NCI-H1930 (cell line): ENCODE data around the gene OR10X1.

Experiments
- DNase-seq, 2 experiments: peaks; one replicate each; lab custom pipeline; 2025; lab: John Stamatoyannopoulos, UW

The OR10X1 gene, protein sequence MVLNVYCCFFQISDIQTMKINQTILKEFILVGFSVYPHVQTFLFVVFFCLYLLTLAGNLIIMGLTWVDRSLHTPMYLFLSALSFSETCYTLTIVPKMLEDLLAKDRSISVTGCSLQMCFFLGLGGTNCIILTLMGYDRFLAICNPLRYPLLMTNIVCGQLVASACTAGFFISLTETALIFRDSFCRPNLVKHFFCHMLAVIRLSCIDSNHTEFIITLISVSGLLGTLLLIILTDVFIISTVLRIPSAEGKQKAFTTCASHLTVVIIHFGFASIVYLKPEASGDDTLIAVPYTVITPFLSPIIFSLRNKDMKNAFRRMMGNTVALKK

DNA sequence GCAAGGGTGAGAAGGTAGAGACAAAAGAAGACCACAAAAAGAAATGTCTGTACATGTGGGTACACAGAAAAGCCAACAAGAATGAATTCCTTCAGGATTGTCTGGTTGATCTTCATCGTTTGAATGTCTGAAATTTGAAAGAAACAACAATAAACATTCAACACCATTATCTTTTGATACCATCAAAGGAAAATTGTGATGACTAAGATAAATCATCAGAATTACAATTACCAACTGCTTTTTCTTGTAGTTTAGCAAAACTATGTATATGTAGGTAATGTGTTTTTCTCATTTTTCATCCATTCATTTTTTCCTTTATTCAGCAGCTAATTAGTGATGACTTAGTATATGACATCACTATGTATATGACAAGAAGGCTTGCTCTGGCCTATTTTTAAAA lies at the start of gene OR10X1:
TSS of gene OR10X1 (minus strand) at position 167 of the 400 bp plus-strand sequence. CDS start at position 167, 0 bp downstream.
- DNase-seq = no peak

DNA sequence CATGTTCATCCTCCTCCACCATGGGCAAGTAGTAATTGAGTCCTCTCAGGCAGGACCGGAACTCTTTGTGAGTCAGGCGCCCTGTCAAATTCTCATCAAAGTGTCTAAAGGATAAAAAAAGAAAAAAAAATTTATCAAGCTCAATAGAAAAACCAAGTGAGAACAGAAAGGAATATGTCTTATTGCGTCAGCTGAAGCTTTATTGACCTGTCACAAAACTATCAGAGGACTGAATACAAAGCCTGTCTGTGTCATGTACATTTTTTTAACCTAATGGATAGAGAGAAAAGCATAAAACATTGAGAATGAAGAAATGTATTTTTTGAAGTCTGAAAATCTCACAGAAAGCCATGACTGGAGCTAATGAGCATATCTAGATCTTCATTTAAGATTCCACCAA lies 34.1 kb upstream of the OR10X1 start:
- DNase-seq = no peak

DNA sequence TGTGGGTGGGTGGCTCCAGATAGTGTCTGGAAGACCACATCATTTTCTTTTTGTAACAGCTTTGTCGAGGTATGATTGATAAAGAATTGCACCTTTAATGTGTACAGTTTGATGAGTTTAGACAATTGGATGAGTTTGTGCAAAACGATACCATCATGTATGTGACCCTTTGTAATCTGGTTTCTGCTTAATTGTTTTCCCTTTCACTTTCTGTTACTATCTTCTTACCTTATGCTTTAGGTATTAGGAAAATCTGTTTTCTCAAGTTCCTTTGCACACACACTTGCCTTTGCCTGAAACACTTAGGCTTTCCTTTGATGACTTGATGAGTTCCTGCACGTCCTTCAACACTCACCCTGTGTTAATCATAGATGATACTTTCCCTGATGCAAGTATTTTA lies 32.2 kb upstream of the OR10X1 start:
- no peak for DNase-seq

DNA sequence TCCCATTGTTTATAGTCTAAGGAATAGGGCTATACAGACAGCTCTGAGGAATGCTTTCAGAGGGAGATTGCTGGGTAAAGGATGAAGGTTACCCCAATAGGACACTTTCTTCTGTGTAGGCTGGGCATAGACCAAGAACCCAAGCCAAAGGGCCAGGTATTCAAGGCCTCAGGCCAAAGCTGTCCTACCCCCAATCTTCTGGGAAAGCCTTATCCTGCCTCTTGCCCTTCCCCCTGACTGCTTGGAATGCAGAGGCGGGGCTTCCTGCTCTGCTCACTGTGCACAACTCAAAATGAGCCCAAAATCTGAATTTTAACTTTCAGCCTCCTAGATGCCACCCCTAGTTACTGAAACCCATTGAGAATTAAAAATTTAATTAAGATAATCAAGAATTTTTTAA lies 27.6 kb upstream of the OR10X1 start:
- no peak for DNase-seq

DNA sequence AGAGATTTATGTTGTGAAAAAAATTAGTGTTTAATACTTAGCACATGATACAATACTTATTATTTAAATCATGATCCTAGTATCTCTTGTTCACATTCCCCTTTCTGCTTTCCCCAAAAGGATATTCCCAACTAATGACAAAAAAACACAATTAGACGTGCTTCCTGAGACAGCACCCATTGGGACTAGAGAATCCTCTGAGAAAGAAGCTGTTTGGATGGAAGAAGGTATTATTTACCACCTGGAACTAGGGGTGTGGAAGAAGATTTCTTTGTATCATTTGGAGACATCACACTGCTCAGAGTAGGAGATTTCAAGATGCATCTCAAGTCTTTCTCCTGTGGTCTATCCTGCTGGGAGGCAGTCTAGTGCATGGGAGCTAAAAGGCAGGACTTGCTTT lies 25.3 kb upstream of the OR10X1 start, which contains the start of gene OR10Z1:
TSS of gene OR10Z1 (plus strand) at position 301 of the 400 bp plus-strand sequence. CDS start 1,171 bp downstream, outside the sequence.
- DNase-seq = no peak

DNA sequence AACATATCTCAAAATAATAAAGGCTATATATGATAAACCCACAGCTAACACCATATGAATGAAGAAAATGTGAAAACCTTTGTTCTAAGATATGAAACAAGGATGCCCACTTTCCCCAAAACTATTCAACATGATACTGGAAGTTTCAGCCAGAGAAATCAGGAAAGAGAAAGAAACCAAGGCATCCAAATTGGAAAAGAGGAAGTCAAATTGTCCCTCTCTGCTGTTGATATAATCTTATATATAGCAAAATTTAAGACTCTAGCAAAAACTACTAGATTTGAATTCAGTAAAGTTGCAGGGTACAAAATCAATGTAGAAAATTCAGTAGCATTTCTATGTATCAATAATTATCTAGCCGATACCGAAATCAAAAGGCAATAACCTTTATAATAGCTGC lies 21.0 kb upstream of the OR10X1 start:
- DNase-seq = no peak

DNA sequence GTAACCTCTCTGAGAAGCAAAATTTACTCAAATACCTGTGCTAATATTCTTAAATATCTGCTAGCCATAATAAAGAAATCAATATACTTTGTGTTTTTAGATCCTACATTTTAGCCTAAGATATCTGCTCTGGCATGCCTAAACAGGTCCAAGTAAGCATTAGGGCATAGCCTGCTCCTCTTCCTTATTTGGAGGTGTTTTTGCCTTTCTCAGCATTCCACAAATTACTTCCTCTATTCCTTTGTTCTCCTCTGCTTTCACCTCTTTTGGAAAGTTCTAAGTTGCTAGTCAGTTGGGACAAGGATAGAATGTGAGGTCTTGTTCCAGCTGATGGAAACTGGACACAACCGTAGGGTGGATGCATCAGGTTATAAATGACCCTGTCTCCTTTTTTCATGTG lies 7.2 kb upstream of the OR10X1 start:
- no peak for DNase-seq

DNA sequence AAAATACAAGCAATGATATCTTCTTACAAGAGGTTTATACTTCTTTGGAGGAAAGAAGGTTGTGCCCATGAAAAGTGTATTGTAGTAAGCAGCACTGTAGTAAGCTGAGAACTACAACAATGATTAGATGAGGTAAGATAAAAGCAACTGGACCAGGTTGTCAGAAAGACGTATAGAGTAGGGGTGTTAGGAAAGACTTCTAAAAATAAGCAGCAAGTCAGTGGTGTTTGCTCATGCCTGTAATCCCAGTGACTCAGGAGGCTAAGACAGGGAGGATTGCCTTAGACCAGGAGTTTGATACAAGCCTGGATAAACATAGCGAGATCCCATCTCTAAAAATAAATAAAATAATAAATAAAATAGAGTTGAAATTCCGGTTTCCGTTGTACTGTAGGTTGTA lies 4.3 kb upstream of the OR10X1 start:
- no peak for DNase-seq

DNA sequence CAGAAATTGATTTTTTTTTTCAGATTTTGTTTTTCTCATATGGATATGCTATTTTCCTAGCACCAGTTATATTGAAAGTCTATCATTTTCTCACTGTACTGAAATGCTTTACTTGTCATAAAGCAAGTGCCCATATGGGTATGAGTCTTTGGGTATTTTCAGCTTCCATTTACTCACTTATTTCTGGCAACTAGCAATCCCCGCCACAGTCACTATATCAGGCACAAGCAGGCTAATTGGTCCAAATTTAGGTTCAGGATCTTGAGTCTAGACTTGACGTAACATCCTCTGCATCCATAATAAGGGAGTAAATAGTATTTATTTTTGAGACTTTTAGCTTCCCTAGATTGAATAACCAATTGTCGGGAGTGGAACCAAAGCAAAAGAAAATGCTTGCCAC lies 2.1 kb downstream of the OR10X1 start:
- no peak for DNase-seq

DNA sequence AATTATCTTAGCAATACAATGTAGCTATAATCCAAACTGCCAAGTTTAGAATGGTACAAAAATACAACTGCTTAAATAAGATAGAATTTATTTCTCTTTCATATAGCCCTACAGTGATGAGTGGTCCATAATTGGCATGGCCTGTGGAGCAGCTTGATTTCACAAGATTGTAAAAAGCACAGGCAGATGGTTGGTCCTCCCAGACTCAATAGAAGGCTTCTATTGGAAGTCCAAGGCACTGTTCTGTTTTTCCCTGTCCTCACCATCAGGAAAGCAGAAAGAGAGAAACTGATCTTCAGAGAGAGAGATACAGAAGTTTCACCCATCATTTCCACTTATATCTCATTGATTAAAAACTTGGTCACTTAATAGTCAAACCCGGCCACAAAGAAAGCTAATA lies 7.5 kb downstream of the OR10X1 start:
- no peak for DNase-seq

DNA sequence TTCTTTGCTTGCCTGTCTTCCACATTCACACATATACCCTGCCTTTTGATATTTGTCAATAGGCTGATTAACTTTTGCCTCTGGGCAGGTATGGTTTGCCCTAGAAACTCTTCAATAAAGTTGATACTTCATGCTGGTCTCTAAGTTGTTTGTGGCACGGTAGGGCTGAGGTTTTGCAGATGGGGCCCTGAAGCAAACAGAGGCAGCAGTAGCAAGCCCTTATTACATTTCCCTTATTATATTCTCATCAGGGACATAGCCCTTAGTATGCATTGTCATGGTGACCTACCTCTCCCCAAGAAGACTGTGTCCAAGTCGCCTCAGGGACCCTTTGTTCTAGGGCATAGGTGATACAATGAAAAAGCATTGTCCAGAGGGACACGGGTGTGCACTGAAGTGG lies 9.2 kb downstream of the OR10X1 start, which contains the start of gene OR6P1:
TSS of gene OR6P1 (minus strand) at position 101 of the 400 bp plus-strand sequence. CDS start 6,976 bp downstream, outside the sequence.
- no peak for DNase-seq

DNA sequence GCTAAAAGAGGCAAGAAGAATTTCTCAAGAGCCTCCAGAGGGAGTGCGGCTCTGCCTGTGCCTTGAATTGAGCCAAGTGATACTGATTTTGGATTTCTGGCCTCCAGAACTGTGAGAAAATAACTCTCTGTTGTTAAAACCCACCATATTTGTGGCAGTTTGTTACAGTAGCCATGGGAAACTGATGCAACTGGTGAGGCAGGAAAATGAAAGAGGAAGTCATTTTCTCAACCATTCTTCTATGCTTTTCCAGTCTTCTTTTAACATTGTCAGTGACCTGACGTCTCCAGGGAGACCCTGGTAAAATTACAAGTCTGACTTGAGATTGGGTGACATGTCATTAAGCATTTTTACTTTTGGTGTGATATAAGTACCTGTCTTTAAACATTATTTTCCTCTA lies 15.1 kb downstream of the OR10X1 start:
- no peak for DNase-seq

DNA sequence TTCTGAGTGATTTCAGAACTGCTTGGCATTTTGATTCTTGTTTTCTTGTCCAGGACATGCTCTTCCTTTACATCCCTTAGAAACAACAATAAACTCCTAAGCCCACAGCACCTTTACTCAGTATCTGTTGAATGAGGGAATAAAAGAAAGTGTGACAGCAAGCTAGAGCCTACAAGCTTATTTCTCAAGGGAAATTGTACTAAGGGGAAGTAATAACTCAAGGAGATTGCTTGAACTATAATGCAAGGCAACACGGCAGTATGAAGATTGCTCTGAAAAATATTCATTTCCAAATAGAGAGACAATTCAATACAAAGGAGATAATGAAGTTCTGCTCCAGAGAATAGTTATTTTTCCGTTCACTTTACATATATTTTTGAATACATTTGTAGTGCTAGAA lies 15.8 kb downstream of the OR10X1 start:
- no peak for DNase-seq

DNA sequence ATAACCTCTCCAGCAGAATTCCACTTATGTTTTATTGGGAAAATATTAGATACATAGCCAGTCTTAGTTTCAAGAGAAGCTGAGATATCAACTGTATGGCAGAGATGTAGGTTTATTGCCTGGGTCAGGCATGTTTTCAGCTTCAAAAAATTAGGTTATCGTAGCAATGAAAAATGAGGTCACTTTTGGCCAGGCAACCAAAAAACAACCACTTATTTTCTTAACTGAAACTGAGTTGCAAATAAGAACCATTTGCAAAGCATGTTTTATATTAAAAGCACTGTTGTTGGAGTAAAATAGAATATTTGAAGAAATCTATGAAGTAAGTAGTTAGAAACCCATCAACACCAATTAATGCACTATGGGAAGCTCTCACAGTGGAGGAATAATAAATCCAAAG lies 20.0 kb downstream of the OR10X1 start:
- no peak for DNase-seq

DNA sequence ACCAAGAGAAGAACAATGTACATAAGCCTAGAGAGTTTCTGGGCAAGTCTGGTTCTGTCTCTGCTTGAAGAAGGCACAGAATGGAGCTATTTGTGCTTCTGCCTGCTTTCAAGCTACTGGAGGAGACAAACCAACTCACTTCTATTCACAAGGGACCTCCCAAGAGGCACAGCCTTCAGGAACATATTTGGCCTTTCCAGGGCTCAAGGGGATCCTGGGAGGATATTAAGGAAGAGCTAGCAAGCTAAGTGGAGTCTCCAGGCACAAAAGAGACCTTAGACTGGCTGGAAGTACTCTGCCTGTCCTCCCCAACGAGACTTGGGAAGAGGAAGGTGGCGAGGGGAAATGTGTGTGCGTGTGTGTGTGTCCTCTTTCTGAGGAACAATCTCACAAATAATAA lies 25.3 kb downstream of the OR10X1 start, which contains the start of gene OR6Y1:
TSS of gene OR6Y1 (minus strand) at position 54 of the 400 bp plus-strand sequence. CDS start 6,300 bp downstream, outside the sequence.
- DNase-seq = no peak

DNA sequence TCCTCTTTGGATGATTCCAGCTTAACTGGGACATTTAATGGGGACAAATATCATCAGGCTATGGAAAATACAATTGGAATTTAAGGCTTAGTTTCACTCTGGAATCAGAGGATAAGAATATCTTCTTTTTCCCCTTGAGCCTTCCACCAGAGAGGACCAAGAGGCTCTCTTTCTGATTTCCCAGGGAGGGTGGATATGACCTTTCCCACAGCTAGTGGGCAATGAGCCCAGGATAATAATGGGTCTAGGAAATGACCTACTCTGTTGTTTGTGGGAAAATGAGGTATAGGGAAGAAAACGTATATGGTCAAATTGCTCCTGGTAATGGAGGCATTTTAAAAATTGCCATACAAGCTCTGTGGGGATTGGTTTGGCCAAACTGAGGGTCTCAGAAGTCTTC lies 27.4 kb downstream of the OR10X1 start:
- DNase-seq = no peak

DNA sequence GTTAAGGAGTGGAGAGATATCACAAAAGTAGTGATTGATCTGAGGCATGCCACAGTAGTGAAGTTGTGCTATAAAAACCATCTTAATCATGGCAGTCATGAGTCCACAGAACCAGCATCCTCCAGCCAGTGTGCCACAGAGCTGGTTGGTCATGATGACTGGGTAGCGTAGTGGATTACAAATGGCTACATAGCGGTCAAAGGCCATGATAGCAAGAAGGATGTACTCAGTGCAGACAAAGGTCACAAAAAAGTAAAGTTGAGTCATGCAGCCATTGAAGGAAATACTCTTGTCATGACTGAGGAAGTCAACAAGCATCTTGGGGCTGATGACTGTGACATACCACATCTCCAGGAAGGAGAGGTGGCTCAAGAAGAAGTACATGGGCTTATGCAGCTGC lies 32.2 kb downstream of the OR10X1 start:
- DNase-seq = no peak

DNA sequence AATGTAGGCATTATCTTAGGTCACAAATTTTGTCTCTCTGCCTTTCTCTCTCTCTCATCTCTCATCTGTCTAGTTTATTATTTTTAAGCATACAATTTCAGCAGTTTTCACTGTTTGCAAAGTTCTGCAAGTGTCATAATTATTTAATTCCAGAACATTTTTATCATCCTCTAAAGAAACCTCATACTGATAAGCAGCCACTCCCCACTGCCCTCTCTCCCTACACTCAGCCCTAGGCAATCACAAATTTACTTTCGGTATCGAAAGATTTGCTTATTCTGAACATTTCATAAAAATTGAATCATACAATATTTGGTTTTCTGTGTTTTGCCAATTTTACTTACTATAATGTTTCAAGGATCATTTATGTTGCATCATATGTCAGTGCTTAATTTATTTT lies 42.1 kb downstream of the OR10X1 start:
- no peak for DNase-seq

DNA sequence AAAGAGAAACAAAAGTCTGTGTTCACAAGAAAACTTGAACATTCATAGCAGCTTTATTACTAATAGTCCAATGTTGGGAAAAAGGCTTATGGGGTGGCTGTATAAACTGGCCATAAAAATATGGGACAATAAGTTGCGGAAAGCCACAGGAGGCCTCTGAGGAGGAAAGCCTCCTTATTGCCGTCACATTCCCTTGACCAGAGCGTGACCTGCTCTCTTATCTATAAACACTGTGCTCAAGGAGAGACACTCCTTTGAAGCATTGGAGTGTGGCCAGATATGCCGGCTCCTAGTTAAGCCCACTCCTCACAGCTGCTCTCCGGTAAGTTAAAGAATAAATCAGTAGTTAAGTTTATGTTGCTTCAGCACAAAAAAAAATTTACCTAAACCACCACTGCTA lies 45.2 kb downstream of the OR10X1 start:
- no peak for DNase-seq
